Epithelial cell of proximal tubule (primary cell): ENCODE data around the gene PLLP. TPM values are rescaled to one million over a fixed set of nuclear protein-coding genes. Genes with fewer than 3 reads are reported as not detected.
A peak's percentile ranks its signal among the peaks of the same experiment; 100 is the strongest.

Experiments used
- DNase-seq: peaks from one replicate; pipeline ENCODE4 v3.0.0-alpha.2; 2011; ENCODE audit warnings: low read depth
- H3K4me3 ChIP-seq: 2 replicates; pipeline ENCODE4 v1.5.1; 2011; ENCODE audit warnings: low read depth, mild to moderate bottlenecking, low read length
- total RNA-seq: library from RNA; depleted of rRNA; stranded (reverse); fragments of >200 nt; gene quantifications from 2 replicates; pipeline ENCODE4 v1.2.3, GENCODE V29; 2015
- TF ChIP-seq, protein P1 (sequence below): conservative IDR thresholded peaks from 2 replicates; pipeline ENCODE4 v1.5.1; 2012; ENCODE audit warnings: low read depth, mild to moderate bottlenecking, low read length

PLLP gene
- total RNA-seq, 1 donor from 2014 or later = 2.5 TPM

DNA sequence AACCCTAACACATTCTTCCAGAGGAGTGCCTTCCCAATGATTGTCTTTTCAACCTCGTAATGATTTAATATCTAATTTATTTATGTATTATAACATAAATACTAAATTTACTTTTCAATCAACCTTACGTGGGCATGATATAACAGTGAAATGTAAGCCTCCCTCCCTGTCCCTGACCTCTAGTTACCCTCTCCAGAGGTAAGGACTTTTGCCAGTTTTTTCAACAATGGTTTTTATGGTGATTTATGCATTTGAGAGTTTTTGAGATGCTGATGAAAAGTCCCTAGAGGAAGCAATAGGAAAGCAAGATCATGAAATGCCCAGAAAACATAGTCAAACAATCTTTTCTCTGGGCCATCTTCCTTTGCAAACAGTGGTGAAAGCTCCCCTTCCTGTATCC is 35.2 kb upstream of the PLLP start:
- DNase-seq = no peak
- TF ChIP-seq, protein P1, sequence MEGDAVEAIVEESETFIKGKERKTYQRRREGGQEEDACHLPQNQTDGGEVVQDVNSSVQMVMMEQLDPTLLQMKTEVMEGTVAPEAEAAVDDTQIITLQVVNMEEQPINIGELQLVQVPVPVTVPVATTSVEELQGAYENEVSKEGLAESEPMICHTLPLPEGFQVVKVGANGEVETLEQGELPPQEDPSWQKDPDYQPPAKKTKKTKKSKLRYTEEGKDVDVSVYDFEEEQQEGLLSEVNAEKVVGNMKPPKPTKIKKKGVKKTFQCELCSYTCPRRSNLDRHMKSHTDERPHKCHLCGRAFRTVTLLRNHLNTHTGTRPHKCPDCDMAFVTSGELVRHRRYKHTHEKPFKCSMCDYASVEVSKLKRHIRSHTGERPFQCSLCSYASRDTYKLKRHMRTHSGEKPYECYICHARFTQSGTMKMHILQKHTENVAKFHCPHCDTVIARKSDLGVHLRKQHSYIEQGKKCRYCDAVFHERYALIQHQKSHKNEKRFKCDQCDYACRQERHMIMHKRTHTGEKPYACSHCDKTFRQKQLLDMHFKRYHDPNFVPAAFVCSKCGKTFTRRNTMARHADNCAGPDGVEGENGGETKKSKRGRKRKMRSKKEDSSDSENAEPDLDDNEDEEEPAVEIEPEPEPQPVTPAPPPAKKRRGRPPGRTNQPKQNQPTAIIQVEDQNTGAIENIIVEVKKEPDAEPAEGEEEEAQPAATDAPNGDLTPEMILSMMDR = no peak
- no peak overlapping the region for H3K4me3 ChIP-seq

DNA sequence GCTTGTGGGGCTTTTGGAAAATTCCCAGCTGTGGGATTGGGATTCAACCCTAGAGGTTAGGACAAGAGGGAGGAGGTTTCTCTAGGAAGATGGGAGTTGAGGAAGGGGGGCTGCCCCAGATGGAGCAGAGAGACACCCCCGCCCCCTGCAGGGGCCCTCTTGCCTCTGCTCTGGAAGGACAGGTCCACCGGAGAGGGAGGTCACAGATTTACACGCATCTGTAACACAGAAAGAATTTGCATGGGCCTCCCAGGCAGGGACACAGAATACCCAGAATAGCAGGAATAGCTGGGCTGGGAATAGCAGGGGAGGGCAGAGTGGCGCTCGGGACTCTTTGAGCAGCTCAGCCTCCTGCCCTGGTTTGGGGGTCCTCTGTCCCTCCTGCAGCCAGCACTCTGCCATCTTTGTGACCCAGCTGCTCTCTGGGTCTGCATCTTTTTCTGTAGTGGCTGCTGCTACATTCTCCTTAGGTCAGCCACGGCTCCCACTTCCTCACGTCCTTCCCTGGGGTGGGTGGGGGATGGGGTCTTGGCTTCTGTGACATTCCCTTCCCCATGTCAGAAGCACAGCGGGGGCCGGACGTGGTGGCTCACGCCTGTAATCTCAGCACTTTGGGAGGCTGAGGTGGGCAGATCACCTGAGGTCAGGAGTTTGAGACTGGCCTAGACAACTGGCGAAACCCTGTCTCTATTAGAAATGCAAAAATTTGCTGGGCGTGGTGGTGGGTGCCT is 33.9 kb upstream of the PLLP start:
- no peak for DNase-seq
- TF ChIP-seq, protein P1 = no peak
- H3K4me3 ChIP-seq = no peak overlapping the region

DNA sequence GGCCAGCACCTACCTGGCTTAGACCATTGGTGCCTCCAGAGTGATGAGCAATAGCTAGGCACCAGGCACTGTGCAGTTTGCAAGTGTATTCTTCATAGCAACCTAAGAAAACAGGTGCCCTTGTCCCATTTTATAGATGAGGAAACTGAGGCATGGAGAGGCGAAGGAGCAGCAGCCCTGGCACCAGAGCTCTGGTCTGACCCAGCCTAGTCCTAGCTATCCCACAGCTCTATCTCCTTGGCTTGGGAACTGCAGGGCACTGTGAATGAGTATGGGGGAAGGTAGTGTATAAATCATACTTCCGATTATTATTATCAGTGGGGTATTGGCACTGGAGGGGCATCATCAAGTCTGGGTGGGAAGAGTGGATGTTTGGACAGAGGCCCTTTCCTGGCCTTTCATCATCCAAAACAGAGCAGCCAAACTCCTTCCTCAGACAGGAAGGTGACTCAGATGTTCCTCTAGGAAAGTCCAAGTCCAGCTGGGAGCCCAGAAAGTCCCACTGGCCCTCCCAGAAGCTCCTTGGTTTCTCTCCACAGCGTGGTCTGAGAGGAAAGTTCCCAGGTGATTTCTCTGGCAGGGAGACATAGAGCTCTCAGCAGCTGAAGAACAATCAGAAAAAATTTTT is 32.0 kb upstream of the PLLP start:
- peak; percentile 54 for DNase-seq
- H3K4me3 ChIP-seq = no peak overlapping the region
- TF ChIP-seq, protein P1 = no peak

DNA sequence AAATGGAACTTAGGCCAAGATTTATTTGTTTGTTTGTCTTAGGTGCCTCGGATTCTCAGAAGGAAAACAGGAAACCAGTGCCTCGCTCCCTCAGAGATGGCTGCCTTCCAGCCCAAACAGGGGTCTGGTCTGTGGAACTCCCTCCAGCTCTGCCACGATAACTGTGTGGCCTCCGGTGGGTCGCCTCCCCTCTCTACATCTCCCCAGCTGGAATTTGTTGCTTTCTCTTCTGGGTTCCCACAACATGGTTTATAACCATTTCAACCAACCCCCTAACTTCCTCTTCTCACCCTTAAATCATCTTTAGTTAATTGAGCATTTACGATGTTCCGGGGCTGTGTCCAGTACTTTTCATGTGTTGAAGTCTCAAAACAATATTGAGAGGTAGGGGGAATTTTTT is 30.9 kb upstream of the PLLP start:
- no peak for DNase-seq
- TF ChIP-seq, protein P1 = no peak
- H3K4me3 ChIP-seq = no peak overlapping the region

DNA sequence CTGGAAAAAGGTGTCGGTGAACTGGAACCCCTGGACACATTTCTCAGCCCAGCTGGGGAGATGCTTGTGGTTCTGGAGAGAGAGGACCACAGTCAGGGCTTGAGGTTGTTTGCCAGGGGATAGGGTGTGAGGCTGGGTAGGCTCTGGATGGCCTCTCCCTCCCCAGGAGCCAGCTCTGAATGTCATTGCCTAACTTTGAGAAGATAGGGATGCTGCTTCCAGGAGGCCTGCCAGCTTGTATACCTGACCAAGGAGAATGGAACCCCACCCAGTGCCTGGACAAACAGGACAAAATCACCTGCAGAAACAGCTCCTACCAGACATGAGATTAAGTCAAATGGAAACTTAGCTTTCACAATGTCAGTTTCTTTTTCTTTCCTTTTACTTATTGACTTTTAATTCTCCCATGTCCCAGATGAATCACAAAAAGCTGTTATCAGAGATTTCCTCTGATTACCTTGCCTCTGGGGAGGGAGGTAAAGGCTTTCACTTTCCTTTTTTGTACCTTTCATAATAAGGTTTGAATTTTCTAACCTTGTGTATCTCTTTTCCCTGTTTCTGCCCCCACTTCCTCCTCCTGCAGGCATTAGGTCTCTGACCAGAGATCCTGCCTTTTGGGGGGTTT is 29.8 kb upstream of the PLLP start:
- TF ChIP-seq, protein P1 = no peak
- no peak overlapping the region for H3K4me3 ChIP-seq
- no peak for DNase-seq

DNA sequence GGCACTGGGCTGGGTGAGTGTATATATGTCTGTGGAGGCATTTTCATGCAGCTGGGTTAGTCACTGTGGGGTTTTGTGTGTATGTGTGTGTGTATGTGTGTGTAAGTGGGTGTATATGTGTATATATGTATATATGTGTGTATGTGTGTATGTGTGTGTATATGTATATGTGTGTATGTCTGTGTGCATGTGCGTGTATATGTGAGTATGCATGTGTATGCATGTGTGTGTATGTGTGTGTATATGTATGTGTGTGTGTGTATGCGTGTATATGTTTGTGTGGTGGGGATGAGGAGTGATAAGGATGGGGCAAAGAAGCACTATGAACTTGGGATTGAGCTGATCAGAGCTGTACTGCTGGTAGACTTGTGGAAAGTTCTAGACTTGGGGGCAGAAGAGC is 29.0 kb upstream of the PLLP start:
- H3K4me3 ChIP-seq = no peak overlapping the region
- TF ChIP-seq, protein P1 = no peak
- no peak for DNase-seq
